Right lobe of liver (tissue), 6 donors: ENCODE data around the gene ANKRD11. TPM values are rescaled to one million over a fixed set of nuclear protein-coding genes. Genes with fewer than 3 reads are reported as not detected.
A peak's percentile ranks its signal among the peaks of the same experiment; 100 is the strongest.

ENCODE experiments used
- ATAC-seq, 4 donors: fragments of 200-7000 bp; cut with Tn5 transposase; one replicate each; pipeline ENCODE4 v1.9.1; 2020; ENCODE audit warnings: mild to moderate bottlenecking in 4 of 4, moderate library complexity in 4 of 4
- DNase-seq, 3 donors: peaks; one replicate each; pipeline ENCODE4 v3.0.0-alpha.2; 2020
- H3K27ac ChIP-seq, 3 donors: fragments of 200-600 bp; one replicate each; pipeline ENCODE4 v1.8.0; 2022
- H3K27me3 ChIP-seq, 2 donors: fragments of 200-600 bp; one replicate each; pipeline ENCODE4 v1.8.0; 2022
- H3K36me3 ChIP-seq, 4 donors: fragments of 200-600 bp; sonication (generic) in 1 of 4; one replicate each; pipeline versions ENCODE4 v1.5.1 to v1.8.0; 2017 to 2022; ENCODE audit warnings: control low read depth in 1 of 4
- H3K4me1 ChIP-seq, 4 donors: fragments of 200-600 bp; sonication (generic) in 1 of 4; one replicate each; pipeline versions ENCODE4 v1.5.1 to v1.8.0; 2017 to 2022; ENCODE audit warnings: control low read depth in 1 of 4
- H3K4me3 ChIP-seq, 3 donors: fragments of 200-600 bp; one replicate each; pipeline ENCODE4 v1.8.0; 2022
- H3K9me3 ChIP-seq, 4 donors: fragments of 200-600 bp; sonication (generic) in 1 of 4; one replicate each; pipeline versions ENCODE4 v1.5.1 to v1.8.0; 2017 to 2022; ENCODE audit warnings: control low read depth in 1 of 4
- CTCF ChIP-seq, 4 donors: fragments of 200-600 bp in 3 of 4; fragments of 450-650 bp in 1 of 4; IDR thresholded peaks; one replicate each; pipeline versions ENCODE4 v1.5.1 to v1.8.0; 2016 to 2022; ENCODE audit warnings: antibody characterized with exemption in 4 of 4, mild to moderate bottlenecking in 2 of 4
- POLR2A ChIP-seq: fragments of 450-650 bp; IDR thresholded peaks from one replicate; pipeline ENCODE4 v1.6.1; 2017; ENCODE audit warnings: antibody characterized with exemption, mild to moderate bottlenecking
- WGBS: methylation state at CpG from one replicate; pipeline ENCODE4 v1.1.6; 2018; ENCODE audit warnings: low coverage, low lambda C conversion rate; ENCODE audit not compliant: insufficient coverage; ENCODE audit errors: missing lambda C conversion rate; 5-methylcytosine and 5-hydroxymethylcytosine counted together
- intact Hi-C, 2 donors: fragments of 100-400 bp; cut with DNase I; formaldehyde crosslinking; loops; one replicate each; pipeline versions ENCODE4 v1.11.2 to v1.14.1; 2022
- total RNA-seq, 6 experiments: library from RNA; depleted of rRNA in 2 of 6; stranded (reverse); fragments of >200 nt in 2 of 6; fragmentation: NEBNext Ultra II Directional in 3 of 6; extraction: Animal tissue kit (Norgen Biotek cat#: 25700) in 3 of 6; gene quantifications; one replicate each; pipeline versions ENCODE4 v1.1.0 to v1.2.4, GENCODE V29; 2016 to 2023
- donor health status: DM: no; HTN: yes; CAD: no.
- donor health status: DM: no; HTN: no; CAD: no.
- donor health status: DM: no; HTN: no; CAD: no.
- donor health status: DM: no; HTN: yes; CAD: no.
- donor health status: DM: no; HTN: yes; CAD: no.

Gene ANKRD11
- total RNA-seq, 6 experiments from 2014 or later: 26.2 to 65.8 (median 41.6) TPM

DNA sequence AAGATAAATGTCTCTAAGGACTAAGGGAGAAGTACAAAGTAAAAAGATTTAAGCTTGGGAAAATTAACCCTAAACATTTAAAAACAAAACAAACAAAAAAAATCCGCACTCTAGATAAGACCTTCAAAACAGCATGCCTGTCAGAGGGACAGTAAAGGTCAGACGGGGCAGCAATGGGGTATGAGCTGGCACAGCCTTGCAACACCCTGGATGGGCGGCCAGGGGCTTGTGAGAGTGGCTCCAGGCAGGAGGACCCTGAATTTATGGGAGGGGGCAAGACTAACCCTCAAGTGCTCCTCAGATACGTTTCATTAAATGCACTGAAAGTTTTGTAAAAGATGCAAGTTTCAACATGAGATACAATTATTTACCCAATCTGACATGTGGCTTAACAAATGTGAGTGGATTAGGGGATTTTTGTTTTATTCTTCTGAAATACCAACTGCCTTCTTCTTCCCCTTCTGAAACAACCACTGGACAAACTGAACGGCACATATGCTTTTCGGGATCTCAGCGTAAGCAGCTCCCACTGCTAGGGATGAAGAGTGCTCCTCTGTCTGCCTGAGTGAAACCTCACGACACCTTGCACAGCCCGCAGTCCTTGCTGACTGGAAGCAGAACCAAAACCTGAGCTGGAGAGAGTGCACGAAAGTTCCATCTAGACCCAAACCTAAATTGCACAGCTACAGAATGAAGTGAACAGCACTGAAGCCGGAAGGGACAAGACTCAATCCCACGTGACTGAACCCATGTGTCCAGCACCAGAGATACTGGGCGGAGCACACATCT, 128.4 kb downstream of the ANKRD11 start:
- Histone ChIP-seq H3K27ac (no peak overlapping the region), H3K4me1 (peaks cover 0 to 73% (median 16%) of the 10 kb centered on the region in 4 donors), H3K9me3 (no peaks in the 10 kb centered on the region), H3K36me3 (no peaks in the 10 kb centered on the region), H3K4me3 (no peak overlapping the region), H3K27me3 (no peaks in the 10 kb centered on the region)
- TF ChIP-seq POLR2A: no peak
- TF ChIP-seq CTCF (IDR thresholded peaks at IDR 0.05): no peak
- WGBS: 45% methylated on average over 11 of the region's 13 CpGs
- ATAC-seq (peak in 2 of 4 donors; percentile 8 to 17), DNase-seq (peak in 1 of 3 donors; percentile 50)
- intact Hi-C loops: no loop called here

DNA sequence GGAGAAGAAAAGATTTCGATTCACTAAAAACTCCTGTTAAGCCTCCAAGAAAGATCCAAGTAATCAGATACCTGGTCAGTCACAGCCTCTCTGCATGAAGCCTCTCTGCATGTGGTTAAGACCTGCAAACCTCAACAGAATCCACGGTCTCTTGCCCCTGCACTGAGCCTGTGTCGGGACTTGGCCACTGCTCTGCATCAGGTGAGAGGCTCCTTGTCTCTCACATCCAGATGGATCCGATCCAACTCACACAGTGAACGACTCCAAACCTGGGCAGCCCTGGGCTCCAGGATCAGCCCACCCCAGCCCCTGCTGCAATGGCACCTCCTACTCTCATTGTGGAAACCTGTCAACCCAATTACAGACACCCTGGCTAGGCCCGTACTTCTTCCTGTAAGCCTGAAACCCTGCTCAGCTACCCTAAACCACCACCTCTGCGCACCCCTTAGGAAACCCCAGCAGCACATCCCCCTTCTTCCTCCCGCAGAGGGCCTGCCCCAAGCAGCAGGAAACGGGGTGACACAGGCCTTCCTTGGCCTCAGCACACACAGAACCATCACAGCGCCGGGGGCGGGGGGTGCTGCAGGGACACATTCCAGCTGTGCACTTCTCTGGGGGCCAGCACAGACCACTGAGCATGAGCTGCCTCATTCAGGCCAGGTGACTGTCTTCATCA, 129.5 kb downstream of the ANKRD11 start:
- intact Hi-C loops: no loop called here
- no peaks in the 10 kb centered on the region for H3K9me3 ChIP-seq
- DNase-seq (peak in 1 of 3 donors; percentile 57), ATAC-seq (peak; percentile 12 to 41 (median 34))
- H3K36me3 ChIP-seq: no peaks in the 10 kb centered on the region
- WGBS: 32% methylated on average over 5 of the region's 12 CpGs
- no peaks in the 10 kb centered on the region for H3K27me3 ChIP-seq
- TF ChIP-seq POLR2A (no peak), CTCF (IDR thresholded peaks at IDR 0.05) (no peak)
- no peak overlapping the region for H3K27ac ChIP-seq
- H3K4me3 ChIP-seq: no peak overlapping the region
- peaks cover 0 to 76% (median 17%) of the 10 kb centered on the region in 4 donors for H3K4me1 ChIP-seq

DNA sequence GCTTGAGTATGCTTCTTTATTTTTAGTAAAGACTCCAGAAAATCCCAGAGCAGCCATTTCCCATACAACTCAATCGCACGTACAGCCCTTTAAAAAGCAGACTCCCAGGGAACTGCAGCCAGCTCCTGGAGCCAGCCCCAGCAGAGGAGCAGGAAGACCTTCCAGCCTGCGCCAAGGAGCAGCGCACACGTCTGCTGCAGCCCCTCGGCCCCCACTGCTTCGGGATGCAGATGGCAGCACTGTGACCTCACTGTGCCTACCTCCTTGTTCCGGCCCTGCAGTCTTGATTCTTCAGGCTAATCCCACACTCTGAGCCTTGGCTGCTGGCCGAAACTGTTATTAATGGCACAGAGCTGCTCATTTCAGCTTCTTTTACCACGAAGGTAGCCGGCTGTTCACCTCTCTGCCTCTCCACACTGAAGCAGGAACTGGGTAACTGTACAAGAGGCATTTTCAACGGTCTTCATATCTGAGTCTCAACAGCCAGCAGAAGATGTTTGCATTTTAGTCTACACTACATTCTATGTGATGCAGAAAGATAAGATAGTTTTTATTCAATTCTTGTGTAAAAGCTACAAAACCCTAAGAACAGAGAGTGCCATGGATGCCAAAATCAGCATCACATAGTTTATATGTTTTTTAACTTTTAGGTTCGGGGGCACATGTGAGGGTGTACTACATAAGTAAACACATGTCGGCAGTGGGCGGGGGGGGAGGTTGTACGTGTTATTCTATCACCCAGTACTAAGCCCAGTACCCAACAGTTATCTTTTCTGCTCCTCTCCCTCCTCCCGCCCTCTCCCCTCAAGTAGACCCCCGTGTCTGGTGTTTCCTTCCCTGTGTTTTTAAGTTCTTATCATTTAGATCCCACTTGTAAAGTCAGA, 130.9 kb downstream of the ANKRD11 start:
- Histone ChIP-seq H3K4me1 (peaks cover 0 to 76% (median 21%) of the 10 kb centered on the region in 4 donors), H3K27me3 (no peaks in the 10 kb centered on the region), H3K4me3 (no peak overlapping the region), H3K36me3 (no peaks in the 10 kb centered on the region), H3K27ac (no peak overlapping the region), H3K9me3 (no peaks in the 10 kb centered on the region)
- WGBS: 58% methylated on average over 17 of the region's 18 CpGs
- ATAC-seq (peak in 1 of 4 donors; percentile 2), DNase-seq (peak in 1 of 3 donors; percentile 49)
- intact Hi-C loops: no loop called here
- TF ChIP-seq POLR2A (no peak), CTCF (IDR thresholded peaks at IDR 0.05) (no peak)
